Middle frontal gyrus (tissue), 1 donor: ENCODE results near the gene LRRC37A3.
"Not testable (repeated sequence)": the region's sequence is repeated elsewhere in the genome, so short reads cannot be mapped to it uniquely, and the experiment has no call there.

Experiments
- DNase-seq: peaks from one replicate; pipeline ENCODE4 v3.0.0-alpha.2; 2015; ENCODE audit warnings: low spot score; ENCODE audit errors: extremely low spot score

LRRC37A3 gene

DNA sequence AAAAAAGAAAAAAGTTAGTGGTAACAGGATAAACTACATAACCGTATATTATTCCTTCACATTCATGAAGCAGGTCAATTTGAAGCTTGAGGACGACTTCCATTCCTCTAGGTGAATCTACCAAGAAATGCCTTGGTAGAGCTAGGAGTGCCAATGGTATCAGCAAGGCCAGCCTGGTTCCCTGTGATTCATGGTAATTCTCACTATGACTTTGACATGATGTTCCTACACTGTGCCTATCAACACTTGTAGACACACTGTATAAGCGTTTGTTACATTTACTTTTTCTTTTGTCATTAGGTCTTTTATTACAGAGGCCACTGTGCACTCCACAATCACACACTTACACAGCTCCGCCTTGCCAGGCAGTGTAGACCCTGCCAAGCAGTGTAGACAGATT lies 7.2 kb upstream of the LRRC37A3 start:
- not testable (repeated sequence) for DNase-seq

DNA sequence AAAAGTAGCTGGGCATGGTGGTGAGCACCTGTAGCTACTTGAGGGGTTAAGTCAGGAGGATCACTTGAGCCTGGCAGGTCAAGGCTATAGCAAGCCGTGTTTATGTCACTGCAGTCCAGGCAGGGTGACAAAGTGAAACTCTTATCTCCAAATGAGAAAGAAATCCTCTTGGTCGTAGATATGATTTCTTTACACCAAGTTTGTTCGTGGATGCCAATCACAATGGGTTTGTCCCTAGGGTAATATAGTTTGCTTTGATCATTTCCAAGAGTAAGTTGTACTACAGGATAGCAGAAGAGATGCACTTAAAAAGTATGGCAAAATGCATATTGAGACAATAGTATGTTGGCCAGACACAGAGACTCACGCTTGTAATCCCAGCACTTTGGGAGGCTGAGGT lies 6.0 kb upstream of the LRRC37A3 start:
- not testable (repeated sequence) for DNase-seq

DNA sequence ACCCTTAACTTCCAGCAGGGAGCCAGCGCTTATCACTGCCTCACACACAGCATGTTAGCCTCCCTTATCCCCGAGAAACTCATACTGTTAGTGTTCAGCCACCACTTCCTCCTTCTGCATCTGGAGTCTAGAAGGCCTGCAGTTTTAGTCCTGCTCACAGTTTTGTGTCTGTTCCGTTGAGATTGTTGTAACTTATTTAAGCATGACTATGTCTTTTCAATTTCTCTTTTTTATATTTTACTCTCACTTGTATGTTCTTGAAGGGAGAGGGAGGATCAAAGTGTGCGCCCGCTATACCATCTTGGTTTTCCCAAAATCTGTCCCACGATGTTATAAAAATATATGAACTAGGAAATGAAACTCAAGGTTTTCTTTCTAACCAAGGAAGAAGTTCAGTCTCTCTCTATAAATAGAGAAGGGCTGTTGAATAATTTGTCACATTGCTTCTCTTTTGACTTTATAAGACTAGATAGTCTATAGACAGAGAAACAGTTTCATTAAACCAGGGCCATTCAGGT lies 3.8 kb upstream of the LRRC37A3 start:
- not testable (repeated sequence) for DNase-seq

DNA sequence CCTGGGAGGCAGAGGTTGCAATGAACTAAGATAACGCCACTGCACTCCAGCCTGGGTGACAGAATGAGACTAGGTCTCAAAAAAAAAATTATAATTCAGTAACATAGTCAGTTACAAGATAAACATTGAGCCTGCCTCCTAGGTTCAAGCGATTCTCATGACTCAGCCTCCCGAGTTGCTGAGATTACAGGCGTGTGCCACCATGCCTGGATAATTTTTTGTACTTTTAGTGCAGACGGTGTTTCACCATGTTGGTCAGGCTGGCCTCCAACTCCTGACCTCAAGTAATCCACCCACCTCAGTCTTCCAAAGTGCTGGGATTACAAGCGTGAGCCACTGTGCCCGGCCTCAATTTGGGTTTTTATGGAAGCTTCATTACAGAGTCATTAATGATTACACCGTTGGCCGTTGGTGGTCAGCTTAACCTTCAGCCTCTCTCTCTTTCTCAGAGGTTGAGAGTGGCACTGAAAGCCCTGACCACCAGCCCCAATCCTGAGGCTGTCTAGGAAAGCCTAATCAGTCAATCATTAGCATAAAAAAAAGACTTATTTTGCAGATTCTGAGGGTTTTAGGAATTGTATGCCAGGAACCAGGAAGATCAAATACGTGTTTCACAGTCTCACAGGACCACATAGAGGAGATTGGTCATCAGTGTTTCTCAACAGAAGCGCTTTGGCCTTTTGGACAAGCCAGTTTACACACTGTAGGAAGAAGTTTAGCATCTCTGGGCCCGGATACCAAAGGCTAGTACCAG lies 1.3 kb upstream of the LRRC37A3 start:
- DNase-seq: no peak

DNA sequence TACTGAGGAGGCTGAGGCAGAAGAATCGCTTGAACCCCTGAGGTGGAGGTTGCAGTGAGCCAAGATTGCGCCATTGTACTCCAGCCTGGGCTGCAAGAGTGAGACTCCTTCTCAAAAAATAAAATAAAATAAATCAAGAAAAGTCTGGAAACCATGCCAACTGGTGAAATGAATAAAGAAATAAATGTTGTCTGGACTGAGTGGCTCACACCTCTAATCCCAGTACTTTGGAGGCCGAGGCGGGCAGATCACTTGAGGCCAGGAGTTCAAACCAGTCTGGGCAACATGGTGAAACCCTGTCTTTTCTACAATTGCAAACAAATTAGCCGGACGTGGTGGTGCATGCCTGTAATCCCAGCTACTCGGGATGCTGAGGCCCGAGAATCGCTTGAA lies 744 bp upstream of the LRRC37A3 start:
- DNase-seq: no peak

DNA sequence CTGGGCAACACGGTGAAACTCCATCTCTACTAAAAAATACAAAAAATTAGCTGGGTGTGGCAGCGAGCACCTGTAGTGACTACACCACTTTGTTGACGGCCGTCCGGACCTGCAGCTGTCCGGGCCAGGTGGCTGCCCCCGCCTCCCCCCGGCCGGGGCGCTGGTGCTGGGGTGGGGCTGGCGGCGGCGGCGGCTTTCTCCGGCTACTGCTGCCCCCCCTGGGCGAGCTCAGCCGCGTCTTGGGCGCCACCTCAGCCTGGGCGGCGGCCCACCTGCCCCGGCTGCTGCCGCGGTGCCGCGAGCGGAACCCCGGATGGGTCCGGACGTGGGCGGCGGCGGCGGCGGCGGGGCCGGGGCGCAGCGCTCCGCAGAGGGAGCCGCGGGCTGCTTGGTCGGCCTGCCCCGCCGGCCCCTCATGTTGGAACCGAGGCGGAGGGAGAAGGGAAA lies 413 bp downstream of the LRRC37A3 start:
- DNase-seq: not testable (repeated sequence)

DNA sequence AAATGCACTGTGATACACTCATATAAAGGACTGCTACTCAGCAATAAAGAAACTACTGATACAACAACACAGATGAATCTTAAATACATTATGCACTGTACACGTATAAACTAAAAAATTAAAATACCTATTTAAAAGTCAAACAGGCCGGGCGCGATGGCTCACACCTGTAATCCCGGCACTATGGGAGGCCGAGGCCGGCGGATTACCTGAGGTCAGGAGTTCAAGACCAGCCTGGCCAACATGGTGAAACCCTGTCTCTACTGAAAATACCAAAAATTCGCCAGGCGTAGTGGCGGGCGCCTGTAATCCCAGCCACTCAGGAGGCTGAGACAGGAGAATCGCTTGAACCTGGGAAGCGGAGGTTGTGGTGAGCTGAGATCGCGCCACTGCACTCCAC lies 1.7 kb downstream of the LRRC37A3 start:
- not testable (repeated sequence) for DNase-seq

DNA sequence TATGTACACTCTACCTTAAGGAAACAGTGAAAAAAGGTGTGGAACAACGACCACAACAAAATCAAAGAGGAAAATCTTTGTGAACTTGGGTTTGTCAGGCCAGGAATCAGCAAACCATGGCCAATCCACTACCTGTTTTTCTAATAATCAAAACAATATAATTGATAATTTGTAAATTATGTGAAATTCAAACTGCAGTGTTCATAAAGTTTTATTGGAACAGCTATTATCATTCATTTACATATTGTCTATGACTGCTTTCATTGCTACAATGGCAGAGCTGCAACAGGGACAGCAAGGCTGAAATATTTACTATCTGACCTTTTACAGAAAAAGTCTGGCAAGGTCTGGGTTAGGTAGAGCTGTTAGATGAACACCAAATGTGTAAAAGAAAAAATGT lies 4.0 kb downstream of the LRRC37A3 start:
- not testable (repeated sequence) for DNase-seq

DNA sequence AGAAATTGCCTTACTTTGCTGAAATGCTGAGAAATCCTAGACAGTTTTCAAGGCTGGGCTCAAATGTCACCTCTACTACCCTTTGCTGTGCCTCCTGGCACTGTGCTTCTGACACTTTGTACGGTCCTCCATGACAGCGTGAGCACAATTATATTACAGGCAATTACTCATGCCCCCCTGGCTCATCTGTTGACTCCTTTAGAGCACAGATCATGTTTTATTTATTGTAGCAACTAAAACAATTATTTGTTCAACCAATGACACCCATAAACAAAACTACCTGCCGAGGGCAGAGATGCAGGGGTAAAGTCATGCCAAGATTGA lies 9.1 kb downstream of the LRRC37A3 start:
- not testable (repeated sequence) for DNase-seq

DNA sequence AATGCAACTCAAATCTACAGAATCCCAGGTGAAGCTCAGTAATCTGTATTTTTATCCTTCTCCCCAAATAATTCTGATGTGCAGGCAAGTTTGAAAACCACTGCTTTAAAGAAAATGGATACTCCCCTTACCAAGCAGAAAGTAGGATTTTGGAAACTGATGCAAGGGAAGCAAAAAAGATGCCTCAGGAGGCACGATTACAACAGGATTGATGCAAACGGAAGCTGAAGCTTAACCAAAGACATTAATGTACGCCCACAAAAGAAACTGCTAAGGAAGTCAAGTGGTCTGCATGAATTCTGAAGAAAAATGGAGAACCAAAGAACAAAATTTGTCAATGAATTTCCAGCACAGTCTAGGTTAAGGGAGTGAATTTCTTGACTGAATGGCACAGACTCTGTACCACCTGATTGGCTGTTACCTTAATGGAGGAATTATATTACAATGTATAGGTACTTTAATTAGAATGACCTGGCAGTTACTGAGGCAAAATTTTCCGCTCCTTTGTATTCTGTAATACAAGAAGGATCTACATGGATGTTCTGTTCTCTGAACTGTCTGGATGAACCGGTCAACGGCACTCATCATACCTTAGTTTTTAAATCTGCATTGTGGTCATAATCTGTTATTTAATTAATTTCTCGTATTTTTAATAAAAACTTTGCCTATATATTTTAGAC lies 9.6 kb downstream of the LRRC37A3 start:
- DNase-seq: not testable (repeated sequence)

DNA sequence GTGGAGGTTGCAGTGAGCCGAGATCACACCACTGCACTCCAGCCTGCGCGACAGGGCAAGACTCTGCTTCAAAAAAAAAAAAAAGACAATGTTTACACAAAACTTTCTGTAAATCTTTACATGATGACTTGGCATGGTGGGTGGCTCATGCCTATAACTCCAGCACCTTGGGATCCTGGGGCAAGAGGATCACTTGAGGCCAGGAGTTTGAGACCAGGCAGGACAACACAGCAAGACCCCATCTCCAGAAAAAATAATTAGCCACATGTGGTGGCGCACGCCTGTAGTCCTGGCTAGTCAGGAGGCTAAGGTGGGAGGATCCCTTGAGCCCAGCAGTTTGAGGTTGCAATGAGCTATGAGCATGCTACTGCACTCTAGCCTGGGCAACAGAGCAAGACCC lies 15.2 kb downstream of the LRRC37A3 start:
- DNase-seq: not testable (repeated sequence)

DNA sequence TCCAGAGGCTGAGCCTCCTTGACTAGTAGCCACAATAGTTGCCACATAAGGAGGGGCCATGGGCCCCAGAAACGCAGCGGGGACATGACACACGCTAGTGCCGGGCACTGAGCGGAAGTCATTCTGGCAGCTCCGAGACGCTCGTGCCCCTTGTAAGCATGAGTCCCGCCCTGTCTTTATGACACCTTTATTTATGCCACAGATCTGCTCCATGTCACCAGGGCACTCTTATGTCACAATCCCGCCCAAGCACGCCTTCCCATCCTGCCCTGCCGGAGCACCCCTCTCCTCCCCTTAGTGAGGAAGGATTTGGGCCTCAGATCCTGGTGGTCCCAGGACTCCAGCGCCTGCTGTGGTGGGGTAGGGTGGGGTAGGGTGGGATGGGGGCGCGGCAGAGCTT lies 22.1 kb downstream of the LRRC37A3 start:
- DNase-seq: not testable (repeated sequence)

DNA sequence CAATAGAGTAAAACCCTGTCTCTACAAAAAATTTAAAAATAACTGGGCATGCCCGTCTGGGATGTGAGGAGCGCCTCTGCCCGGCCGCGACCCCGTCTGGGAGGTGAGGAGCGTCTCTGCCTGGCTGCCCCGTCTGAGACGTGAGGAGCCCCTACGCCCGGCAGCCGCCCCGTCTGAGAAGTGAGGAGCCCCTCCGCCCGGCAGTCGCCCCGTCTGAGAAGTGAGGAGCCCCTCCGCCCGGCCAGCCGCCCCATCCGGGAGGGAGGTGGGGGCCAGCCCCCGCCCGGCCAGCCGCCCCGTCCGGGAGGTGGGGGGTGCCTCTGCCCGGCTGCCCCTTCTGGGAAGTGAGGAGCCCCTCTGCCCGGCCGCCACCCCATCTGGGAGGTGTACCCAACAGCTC lies 45.1 kb downstream of the LRRC37A3 start:
- DNase-seq: not testable (repeated sequence)

DNA sequence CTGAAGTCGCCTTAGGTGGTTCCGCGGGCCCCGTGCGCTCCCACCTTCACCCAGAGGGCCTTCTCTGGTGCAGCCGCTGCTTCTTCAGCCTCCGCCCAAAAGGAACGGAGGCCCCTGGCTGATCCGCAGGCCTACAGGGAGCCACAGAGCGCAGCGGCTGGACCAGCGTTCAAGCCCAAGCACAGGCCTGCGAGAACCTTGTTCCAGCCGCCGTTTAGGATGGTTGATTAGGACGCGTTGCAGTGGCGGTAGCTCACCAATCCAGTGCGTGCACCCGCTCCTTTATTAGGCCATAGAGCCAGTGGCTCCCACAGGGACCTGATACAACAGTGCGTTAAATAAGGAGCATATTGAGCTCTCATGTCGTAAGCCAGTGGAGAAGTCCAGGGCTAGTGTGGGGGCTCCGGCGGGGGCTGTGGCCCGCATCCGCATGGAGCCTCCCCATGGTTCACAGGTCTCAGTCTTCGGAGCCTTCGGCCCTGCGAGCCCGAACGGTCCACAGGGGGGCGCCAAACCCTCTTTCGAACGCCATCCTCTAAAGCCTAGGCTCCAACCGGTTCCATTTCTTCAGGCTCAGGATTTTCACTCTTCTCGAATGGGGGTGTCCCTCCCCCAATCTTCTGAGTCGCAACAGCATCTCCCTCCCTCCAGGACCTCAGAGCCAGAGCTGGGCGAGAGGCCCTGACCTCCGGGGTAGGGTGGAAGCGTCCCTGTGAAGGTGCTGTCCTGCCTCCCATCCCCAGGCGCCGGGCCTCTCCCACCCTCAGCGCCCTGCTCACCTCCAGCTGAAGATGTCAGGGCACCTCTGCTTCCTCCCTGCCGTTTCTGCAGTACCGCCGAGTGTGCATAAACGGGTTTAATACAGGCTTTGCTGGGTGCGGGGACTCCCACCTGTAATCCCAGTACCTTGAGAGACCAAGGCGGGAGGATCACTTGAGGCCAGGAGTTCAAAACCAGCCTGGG lies 71.5 kb downstream of the LRRC37A3 start:
- not testable (repeated sequence) for DNase-seq

DNA sequence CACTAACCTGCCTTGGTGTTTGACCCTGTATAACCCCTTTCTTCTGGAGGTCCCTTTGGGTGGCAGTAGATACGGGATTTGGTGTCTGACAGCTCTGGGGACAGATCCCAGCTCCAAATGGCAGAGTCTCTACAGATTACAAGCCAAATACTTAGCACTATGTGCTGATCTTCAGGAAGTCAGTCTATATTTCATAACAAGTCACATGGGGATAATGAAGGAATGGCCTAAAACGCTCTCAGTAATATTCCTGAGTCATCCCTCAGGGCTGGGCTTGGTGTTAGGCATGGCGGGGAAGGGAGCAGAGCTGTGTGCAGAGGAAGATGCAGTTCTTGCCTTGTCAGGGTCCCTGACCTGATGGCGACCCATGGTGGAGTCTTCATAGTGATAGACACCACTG lies 72.4 kb downstream of the LRRC37A3 start:
- not testable (repeated sequence) for DNase-seq

DNA sequence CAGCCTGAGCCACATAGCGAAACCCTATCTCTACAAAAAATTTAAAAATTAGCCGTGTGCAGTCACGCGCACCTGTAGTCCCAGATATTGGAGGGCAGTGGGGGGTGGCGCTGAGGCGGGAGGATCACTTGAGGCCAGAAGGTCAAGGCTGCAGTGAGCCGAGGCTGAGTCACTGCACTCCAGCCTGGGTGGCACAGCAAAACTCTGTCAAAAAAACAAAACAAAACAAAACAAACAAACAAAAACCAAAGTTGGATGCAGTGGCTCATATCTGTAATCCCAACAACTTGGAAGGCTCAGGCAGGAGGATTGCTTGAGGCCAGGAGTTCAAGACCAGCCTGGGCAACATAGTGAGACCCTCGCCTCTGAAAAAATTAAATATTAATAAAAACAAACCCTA lies 75.4 kb downstream of the LRRC37A3 start:
- DNase-seq: not testable (repeated sequence)

DNA sequence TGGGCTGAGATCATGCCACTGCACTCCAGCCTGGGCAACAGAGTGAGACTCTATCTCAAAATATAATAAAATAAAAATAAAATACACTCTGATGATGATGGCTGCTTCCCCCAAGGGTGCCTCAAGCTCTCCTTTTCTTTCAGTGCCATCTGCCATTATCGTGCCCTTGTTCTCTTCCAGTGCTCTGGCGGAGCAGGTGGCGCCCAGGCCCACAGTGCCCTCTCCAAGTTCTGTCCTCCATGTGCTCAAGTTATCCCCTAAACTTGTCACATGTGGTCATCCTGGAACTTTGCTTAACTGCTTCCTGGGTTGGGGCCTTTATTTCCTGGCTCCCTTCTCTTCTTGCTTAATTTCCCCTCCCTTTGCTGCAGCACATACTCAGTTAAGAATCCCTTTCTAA lies 76.4 kb downstream of the LRRC37A3 start:
- DNase-seq: not testable (repeated sequence)

DNA sequence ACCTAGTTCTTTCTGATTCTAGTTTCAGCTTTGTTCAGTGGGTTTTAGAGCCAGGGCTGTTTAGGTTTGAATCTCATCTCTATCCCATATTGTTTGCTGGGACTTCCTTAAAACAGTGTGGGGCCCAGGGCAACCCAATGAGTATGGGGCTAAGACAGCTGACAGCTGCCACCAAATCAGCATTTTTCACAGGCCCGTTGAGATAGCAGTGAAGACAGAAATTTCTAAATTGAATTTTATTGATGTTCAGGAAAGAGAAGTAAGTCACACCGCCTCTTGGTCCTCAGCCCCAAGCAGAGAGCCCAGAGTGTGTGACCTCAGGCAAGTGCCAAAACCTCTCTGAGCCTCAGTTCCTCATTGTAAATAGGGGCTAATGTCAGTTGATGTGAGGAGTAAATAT lies 78.3 kb downstream of the LRRC37A3 start:
- not testable (repeated sequence) for DNase-seq

DNA sequence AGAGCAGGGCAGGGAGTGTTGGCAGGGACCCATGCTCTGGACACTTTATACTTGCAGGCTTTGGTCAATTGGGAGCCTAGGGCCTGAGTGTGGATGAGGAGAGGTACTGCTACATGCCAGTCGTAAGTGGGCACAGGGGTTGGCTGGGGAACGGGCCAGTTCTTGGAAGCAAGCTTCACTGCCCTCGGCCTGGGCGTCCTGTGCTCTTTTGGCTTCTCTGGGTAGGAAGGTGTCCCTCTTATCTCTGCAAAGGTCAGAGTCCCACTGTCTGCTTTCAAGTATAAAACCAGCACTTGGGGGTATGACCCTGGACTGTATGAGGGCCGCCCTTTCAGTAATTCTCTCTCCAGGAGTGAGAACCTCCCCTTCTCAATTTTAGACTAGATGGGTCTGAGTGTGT lies 80.8 kb downstream of the LRRC37A3 start:
- not testable (repeated sequence) for DNase-seq

DNA sequence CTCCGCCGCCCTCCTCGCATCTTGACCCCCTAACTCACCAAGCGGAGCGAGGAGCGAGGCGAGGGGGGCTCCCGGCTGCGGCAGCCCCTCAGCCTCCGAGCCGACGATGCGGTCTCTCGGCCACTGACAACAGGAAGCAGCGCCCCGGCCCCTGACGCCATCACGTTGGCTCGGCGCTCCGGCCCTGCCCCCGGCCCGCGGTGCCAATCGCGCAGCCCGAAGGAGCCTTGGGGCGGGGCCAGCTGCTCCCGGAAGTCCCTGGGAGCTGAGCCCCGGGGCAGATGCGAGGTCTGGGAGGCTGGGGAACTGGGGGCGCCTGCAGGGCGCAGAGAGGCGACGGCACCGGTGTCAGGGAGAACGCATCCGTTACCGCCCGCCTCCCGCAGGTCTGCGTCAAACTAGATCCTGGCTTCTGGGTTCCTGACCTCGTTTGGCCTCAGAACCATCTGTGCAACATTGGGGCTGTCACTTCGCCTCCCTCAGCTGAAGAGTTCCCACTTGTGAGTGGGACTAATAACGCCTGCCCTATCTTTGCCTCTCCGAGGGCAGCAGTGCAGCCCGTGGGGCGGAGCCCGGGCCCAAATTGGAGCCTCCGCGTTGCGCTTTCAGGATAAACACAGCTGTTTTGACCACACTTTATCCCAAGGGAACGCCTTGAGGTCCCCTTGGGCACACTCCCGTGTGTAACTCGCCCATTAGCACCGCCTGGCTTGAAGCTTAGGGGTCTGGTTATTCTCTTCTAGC lies 82.1 kb downstream of the LRRC37A3 start:
- peak; percentile 46 for DNase-seq

DNA sequence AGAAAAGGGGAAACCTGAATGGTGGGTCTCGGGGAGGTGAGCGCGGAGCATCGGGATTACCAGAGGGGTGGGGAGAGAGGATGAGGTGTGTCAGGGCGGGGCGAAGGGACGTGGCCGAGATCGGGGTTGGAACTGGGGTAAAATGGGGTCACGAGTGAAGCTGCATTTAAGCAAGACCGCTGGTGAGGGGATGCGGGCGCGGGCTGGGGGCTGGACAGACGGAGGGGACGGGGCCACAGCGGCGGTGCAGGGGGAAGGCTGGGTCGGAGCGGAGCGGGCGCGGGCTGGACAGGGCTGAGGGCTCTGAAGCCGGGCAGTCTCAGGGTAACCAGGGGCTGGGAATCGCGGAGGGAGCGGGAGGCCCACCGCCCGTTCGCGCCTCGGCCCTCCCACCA lies 82.7 kb downstream of the LRRC37A3 start:
- not testable (repeated sequence) for DNase-seq
